Epithelial cell of umbilical artery (primary cell): Measurements from ENCODE around the gene CHTOP. TPM values are rescaled to one million over a fixed set of nuclear protein-coding genes. Genes with fewer than 3 reads are reported as not detected.

ENCODE experiments used
- total RNA-seq: library from RNA; depleted of rRNA; stranded (reverse); fragments of >200 nt; gene quantifications from 2 replicates; pipeline ENCODE4 v1.2.3, GENCODE V29; 2014

CHTOP gene, protein sequence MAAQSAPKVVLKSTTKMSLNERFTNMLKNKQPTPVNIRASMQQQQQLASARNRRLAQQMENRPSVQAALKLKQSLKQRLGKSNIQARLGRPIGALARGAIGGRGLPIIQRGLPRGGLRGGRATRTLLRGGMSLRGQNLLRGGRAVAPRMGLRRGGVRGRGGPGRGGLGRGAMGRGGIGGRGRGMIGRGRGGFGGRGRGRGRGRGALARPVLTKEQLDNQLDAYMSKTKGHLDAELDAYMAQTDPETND
- total RNA-seq = 26.3 and 34.0 TPM in 2 replicates

DNA sequence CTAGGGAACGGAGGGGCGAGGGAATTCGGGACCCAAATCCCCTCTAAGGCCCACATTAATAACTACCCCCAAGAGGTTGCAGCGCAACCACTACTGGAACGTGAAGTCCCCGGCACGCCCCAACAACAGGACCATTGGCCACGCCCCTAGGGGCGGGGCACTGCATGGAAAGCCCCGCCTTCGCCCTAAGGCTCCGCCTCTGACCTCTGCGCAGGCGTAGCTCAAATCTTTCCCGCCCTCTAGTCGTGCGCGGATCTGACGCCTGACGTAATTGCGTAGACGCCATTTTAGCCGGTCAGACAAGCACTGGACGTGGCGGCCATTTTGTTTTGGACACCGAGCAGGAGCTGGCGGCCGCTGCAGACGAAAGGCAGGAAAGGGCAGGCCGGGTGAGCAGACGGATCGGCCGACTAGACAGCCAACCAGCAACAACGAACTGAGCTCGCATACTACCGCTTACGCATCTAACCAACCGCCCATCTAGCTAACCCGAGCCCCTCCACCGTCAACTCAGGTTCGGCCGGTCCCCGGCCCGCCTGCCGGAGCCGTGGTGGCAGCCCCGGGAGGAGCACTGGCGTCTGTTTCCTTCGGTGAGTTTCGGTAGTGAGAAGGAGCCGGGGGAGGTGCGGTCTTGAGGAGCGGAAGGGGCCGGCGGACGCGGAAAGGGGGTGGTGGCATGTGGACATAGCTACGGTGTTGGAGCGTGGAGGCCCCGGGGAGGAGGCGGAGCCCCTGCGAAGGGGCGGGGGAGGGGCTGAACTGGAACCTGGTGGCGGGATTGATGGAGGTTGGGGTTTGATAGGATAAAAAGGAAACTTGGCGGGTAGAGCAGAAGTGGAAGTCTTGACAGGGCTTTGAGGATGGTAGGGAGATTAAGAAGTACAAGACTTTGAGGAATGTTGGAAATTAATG is at the start of gene CHTOP:
Gene CHTOP (plus strand): TSS at position 313 of the 912 bp plus-strand sequence. CDS start 2,523 bp downstream, outside the sequence.

DNA sequence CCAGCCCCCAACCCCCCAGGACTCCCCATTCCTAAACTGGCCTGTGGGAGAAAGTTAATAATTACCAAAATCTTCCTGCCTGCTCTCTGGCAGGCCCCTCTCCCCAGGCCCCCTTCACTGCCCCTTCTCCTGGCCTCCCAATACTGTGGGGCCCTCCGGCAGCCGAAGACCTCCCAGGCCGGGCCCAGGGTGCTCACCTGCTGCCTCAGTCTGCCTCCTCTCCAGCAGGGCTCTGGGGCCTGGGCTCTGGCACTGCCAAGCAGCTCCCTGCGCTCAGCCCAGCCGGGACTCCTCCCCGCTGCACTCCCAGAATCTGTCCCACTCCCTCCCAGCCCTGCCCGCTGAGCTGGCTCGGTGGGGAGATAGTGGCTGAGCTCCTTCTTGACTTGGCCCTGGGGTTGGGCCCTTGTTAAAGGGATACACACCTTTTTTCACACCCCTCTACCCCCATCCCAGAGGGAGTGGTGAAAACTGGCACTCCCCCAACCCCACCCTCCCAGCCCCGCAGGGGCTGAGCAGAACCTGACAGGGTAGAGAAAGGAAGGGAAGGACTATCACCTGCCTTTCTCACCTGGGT is 21.0 kb upstream of the CHTOP start, which contains the start of gene S100A16:
Gene S100A16 (minus strand): TSS at position 383 of the 577 bp plus-strand sequence. CDS start 4,986 bp downstream, outside the sequence.

DNA sequence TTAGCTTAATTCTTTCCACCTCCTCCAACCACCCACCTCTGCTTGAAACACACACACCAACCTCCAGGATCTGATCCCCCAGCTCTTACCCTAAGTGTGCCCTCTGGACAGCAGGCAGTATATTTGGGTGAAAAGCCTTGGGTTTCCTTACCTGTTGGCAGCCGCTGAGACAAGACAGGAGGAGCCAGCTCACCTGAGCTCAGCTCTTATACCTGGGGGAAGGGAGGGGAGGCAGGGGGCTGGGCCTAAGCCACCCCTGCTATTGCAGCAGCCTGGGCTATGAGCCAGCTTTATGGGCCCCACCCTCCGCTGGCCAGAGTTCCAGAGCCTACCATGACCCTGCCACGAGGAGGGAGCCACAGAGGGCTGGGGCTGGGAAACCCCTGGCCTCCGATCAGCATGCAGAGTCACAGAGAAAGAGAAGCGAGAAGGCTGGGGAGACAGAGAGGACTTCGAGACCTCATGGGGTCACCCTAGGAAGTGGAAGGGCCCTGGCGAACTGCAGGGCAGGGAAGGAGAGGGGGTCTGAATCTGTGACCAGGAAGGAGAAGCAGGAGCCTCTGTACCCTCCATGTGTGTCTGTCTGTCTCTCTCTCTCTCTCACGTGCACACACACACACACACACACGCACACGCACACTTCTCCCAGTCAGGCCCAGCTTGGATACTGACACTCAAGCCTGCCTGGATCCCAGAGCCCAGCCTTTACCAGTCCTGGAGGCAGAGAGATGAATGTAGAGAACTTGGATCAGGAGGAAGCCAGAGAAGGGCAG is 17.5 kb upstream of the CHTOP start, which contains the start of gene S100A14:
Gene S100A14 (minus strand): TSS at position 182 of the 773 bp plus-strand sequence. CDS start 467 bp downstream, outside the sequence.

DNA sequence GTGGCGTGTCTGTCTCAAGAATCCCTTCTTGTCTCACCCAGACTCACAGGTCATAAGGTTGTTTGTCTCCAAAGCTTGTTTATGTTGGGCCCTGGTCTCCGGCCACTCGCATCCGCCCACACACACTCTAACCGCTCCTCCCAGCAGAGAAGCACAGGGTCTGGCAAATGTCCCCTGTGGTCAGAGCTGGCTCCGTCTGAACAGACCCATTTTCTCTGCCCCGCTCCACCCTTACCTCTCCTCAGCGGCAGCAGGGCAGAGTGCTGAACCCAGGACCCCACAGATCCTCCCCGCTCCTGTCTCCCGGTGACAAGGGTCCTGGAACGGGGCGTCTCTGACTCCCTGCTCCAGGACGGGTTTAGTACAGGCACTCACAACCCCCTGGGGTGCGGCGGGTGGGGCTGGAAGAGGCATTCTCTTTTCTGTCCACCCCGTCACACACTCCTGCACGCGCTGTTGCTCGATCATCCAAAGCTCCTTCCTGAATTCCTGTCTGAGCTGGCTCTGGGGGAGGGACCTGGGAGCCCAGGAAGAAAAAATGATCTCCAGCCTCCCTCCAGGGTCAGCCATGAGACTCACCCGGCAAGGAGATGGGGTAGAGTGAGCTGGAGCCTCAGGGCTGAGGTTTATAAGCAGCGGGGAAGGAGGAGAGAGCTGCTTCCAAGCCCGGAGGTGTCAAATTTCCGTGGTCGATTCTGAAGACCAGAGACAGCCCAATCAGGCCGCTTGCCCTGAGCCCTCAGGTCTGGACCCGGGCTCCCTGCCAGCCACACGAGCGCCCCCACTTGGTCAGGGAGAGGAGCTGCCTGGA is 6.8 kb upstream of the CHTOP start, which contains the start of gene S100A13:
Gene S100A13 (minus strand): TSS at position 602 of the 811 bp plus-strand sequence. CDS start 1,033 bp downstream, outside the sequence.

DNA sequence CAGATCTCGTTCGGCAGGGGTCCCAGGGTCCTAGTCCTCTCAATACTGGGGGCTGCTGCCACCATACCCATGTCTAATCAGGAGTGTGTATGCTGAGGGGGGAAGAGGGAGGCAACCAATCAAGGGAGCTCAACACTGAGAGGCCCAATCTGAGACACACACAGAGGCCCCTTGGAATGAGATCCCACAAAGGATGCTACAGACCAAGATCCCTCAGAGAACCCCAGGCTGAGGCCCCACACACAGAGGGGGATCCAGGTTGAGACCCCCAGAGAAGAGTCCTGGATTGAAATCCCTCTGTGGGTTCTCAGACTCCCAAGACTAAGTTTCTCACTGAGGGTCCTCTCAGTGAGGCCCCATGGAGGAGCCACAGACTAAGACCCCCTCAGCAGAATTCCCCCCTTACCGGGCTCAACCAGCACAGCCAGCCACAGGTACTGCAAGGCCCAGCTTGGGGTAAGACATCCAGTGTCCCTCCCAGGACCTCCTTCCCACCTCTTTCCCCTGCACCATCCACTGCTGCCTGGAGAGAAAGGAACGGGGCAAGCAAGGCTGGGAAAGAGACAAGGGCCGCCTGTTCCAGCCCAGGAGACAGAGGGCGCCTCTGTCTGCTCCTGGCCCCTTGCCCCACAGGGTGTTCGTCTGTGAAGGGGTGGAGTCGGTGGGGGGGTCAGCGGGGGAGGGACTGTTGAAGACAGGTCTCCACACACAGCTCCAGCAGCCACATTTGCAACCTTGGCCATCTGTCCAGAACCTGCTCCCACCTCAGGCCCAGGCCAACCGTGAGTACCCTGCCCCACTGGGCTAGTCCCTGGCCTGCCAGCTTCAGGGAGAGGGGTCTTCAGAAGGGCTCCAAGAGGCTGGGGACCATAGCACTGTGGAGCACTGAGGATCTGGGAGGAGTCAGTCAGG is 5.9 kb upstream of the CHTOP start, which contains the start of gene S100A1:
Gene S100A1 (plus strand): TSS at position 720 of the 912 bp plus-strand sequence. CDS start 2,088 bp downstream, outside the sequence.

DNA sequence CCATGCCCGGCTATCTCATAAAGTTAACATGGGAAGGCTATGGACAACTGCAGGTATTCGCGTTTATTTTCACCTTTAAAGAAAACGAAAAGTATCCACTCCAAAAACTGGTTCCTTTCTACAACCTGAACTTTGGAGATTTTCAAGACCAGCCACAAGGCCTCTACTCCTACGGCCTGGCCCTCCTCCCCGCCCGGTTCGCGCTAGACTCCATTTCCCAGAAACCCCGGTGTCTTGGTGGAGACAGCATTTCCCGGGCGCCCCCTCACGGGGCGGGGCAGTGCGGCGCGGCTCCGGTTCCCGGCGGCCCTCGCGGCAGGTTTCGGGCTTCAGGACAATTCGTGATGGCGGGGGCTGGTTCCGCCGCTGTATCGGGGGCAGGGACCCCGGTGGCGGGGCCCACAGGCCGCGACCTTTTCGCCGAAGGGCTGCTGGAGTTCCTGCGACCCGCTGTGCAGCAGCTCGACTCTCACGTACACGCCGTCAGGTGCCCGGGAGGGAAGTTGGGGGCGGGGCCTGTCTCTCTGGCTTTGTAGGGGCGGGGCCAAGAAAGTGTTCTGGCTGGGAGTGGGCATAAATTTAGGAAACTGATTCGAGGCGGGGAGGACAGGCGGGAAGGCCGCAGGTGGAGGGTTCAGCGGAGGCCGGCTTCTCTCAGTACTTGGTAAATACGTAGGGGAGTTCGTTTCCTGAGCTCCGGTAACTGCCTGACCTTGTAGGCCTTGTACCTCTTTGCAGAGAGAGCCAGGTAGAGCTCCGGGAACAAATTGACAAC is 24.7 kb downstream of the CHTOP start, which contains the start of gene SNAPIN:
Gene SNAPIN (plus strand): TSS at position 304 of the 775 bp plus-strand sequence. CDS start 41 bp downstream, at position 345.

DNA sequence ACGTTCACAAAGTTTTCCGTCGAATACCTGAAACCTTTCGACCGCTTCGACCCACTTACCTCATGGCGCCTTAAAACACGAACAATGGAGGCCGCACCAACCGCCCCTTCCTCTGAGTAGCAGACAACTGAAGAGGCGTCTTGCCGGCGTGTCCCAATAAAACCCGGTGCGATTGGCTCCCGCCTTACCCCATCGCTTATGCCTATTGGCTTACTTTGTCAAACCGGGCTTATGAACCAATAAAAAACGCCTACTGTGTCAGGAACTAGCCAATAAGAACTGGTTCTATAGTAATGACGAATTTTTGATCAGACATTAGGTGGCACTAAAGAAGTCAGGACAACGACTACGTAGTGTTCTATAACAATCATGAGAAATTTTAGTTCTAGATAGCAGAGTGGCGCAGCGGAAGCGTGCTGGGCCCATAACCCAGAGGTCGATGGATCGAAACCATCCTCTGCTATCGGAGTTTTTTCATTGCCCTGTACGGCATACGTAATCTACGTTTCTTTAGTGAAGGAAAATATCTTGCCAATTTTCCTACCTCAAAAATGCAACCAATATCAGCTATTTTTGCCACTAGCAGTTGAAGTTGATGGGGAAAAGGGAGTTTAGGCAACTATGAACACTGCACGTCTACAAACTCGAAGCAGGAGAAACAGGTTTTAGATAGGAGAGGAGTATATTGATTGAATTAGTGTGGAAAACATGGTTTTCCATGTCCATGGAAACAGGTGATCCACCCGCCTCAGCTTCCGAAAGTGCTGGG is 37.2 kb downstream of the CHTOP start, which contains the start of gene ILF2:
Gene ILF2 (minus strand): TSS at position 135 of the 769 bp plus-strand sequence. CDS start 71 bp downstream, at position 64.

DNA sequence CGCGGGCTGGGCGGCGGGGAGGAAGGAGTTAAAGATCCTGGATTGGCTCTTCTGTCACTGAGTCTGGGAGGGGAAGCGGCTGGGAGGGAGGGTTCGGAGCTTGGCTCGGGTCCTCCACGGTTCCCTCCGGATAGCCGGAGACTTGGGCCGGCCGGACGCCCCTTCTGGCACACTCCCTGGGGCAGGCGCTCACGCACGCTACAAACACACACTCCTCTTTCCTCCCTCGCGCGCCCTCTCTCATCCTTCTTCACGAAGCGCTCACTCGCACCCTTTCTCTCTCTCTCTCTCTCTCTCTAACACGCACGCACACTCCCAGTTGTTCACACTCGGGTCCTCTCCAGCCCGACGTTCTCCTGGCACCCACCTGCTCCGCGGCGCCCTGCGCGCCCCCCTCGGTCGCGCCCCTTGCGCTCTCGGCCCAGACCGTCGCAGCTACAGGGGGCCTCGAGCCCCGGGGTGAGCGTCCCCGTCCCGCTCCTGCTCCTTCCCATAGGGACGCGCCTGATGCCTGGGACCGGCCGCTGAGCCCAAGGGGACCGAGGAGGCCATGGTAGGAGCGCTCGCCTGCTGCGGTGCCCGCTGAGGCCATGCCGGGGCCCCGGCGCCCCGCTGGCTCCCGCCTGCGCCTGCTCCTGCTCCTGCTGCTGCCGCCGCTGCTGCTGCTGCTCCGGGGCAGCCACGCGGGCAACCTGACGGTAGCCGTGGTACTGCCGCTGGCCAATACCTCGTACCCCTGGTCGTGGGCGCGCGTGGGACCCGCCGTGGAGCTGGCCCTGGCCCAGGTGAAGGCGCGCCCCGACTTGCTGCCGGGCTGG is 44.9 kb downstream of the CHTOP start, which contains the start of gene NPR1:
Gene NPR1 (plus strand): TSS at position 170 of the 818 bp plus-strand sequence. CDS start 421 bp downstream, at position 591.

Other genes with a start within 250 kb of the CHTOP start
- gene S100A8, start 243.0 kb upstream of the CHTOP start, total RNA-seq = not detected in 2 replicates
- not detected in 2 replicates for gene S100A7A, start 217.5 kb upstream of the CHTOP start, total RNA-seq
- gene S100A7, start 173.4 kb upstream of the CHTOP start, total RNA-seq = not detected in 2 replicates
- gene S100A6, start 98.1 kb upstream of the CHTOP start, total RNA-seq = 410 and 1,438 TPM in 2 replicates
- not detected in 2 replicates for gene S100A5, start 93.1 kb upstream of the CHTOP start, total RNA-seq
- 5.8 and 7.9 TPM in 2 replicates for gene S100A4, start 88.3 kb upstream of the CHTOP start, total RNA-seq
- 0.30 and 0.97 TPM in 2 replicates for gene S100A3, start 84.8 kb upstream of the CHTOP start, total RNA-seq
- 2.9 and 4.0 TPM in 2 replicates for gene S100A2, start 68.2 kb upstream of the CHTOP start, total RNA-seq
- gene S100A16, start 20.9 kb upstream of the CHTOP start, total RNA-seq = 470 and 513 TPM in 2 replicates
- gene S100A14, start 17.7 kb upstream of the CHTOP start, total RNA-seq = not detected in 2 replicates
- gene S100A13, start 6.6 kb upstream of the CHTOP start, total RNA-seq = 143 and 172 TPM in 2 replicates
- not detected in 2 replicates for gene S100A1, start 5.6 kb upstream of the CHTOP start, total RNA-seq
- 57.2 and 74.3 TPM in 2 replicates for gene SNAPIN, start 24.6 kb downstream of the CHTOP start, total RNA-seq
- 348 and 363 TPM in 2 replicates for gene ILF2, start 36.9 kb downstream of the CHTOP start, total RNA-seq
- 2.6 and 6.7 TPM in 2 replicates for gene NPR1, start 44.6 kb downstream of the CHTOP start, total RNA-seq
- 21.4 and 26.3 TPM in 2 replicates for gene INTS3, start 94.0 kb downstream of the CHTOP start, total RNA-seq
- gene SLC27A3, start 141.3 kb downstream of the CHTOP start, total RNA-seq = 13.8 and 19.8 TPM in 2 replicates